ENCODE measurements around the gene EIF5B.
A peak's percentile ranks its signal among the peaks of the same experiment; 100 is the strongest.
"Not testable (repeated sequence)": the region's sequence is repeated elsewhere in the genome, so short reads cannot be mapped to it uniquely, and the experiment has no call there.

The EIF5B gene

GRCh38 chr2:99337113-99338028, at the start of gene EIF5B:
EIF5B (plus strand) TSS chr2:99337389; CDS start chr2:99337555, 166 bp downstream.
- peak; percentile 97 for DNase-seq

GRCh38 chr2:99297994-99298393, 39.2 kb upstream of the EIF5B start:
- no peak for DNase-seq

GRCh38 chr2:99299580-99299979, 37.6 kb upstream of the EIF5B start:
- DNase-seq: no peak

GRCh38 chr2:99301097-99301496, 36.1 kb upstream of the EIF5B start, which contains the start of gene LYG1:
LYG1 (minus strand) TSS chr2:99301197; CDS start chr2:99295670, 5,527 bp downstream.
- not testable (repeated sequence) for DNase-seq

- no peak for DNase-seq
These were observed 19.9 kb upstream of the EIF5B start for GRCh38 chr2:99317161-99317872.

- not testable (repeated sequence) for DNase-seq
These were observed 19.4 kb upstream of the EIF5B start for GRCh38 chr2:99317873-99318200.

GRCh38 chr2:99325384-99325783, 11.8 kb upstream of the EIF5B start:
- DNase-seq: no peak

GRCh38 chr2:99335911-99336803, 1.0 kb upstream of the EIF5B start, which contains the start of gene TXNDC9:
TXNDC9 (minus strand) TSS chr2:99336333; CDS start chr2:99333210, 3,123 bp downstream.
- peak; percentile 99 for DNase-seq

GRCh38 chr2:99336804-99337112, 431 bp upstream of the EIF5B start:
- no peak for DNase-seq

GRCh38 chr2:99338029-99338585, 918 bp downstream of the EIF5B start:
- DNase-seq: no peak

- no peak for DNase-seq
These were observed 3.6 kb downstream of the EIF5B start for GRCh38 chr2:99340669-99341236.

- DNase-seq: no peak
These were observed 5.3 kb downstream of the EIF5B start for GRCh38 chr2:99342536-99342935.

GRCh38 chr2:99345446-99345845, 8.3 kb downstream of the EIF5B start:
- not testable (repeated sequence) for DNase-seq

GRCh38 chr2:99346218-99346617, 9.0 kb downstream of the EIF5B start:
- DNase-seq: no peak

- no peak for DNase-seq
These were observed 11.0 kb downstream of the EIF5B start for GRCh38 chr2:99348173-99348572.

GRCh38 chr2:99350194-99350593, 13.0 kb downstream of the EIF5B start:
- DNase-seq: no peak

GRCh38 chr2:99354070-99354469, 16.9 kb downstream of the EIF5B start:
- no peak for DNase-seq

- not testable (repeated sequence) for DNase-seq
These were observed 17.6 kb downstream of the EIF5B start for GRCh38 chr2:99354825-99355224.

GRCh38 chr2:99356853-99357252, 19.7 kb downstream of the EIF5B start:
- no peak for DNase-seq

GRCh38 chr2:99365661-99366060, 28.5 kb downstream of the EIF5B start:
- no peak for DNase-seq

- DNase-seq: not testable (repeated sequence)
These were observed 31.7 kb downstream of the EIF5B start for GRCh38 chr2:99368854-99369253.

- no peak for DNase-seq
These were observed 36.0 kb downstream of the EIF5B start for GRCh38 chr2:99373144-99373543.
